ENCODE measurements around the gene LDHD. TPM values are rescaled to one million over a fixed set of nuclear protein-coding genes. Genes with fewer than 3 reads are reported as not detected.

Gene LDHD
- total RNA-seq, 6 donors from 2014 or later = 7.8 to 35.6 (median 16.8) TPM

GRCh38 chr16:75106351-75107274 lies 10.0 kb downstream of the LDHD start:
- no peak for ATAC-seq (ENCODE audit: low FRiP score in 2 of 2)
- DNase-seq = no peak
- Histone ChIP-seq H3K4me3 (no peak overlapping the region), H3K27me3 (no peaks in the 10 kb centered on the region), H3K36me3 (no peaks in the 10 kb centered on the region), H3K27ac (peak overlapping the region; percentile 70 to 90 (median 82)), H3K9me3 (no peaks in the 10 kb centered on the region), H3K4me1 (peaks cover 55 to 74% (median 72%) of the 10 kb centered on the region in 4 donors)
- no peak for TF ChIP-seq POLR2AphosphoS5 (IDR thresholded peaks at IDR 0.05)
- TF ChIP-seq EP300 (IDR thresholded peaks at IDR 0.05) = no peak
- TF ChIP-seq CTCF (IDR thresholded peaks at IDR 0.05) = no peak
- no peak for TF ChIP-seq POLR2A (IDR thresholded peaks at IDR 0.05)
- WGBS, 2 donors = 92 to 96% methylated on average over 17 to 20 of the region's 20 CpGs

GRCh38 chr16:75105306-75106061 lies 11.1 kb downstream of the LDHD start:
- Histone ChIP-seq H3K4me3 (no peak overlapping the region), H3K4me1 (peaks cover 43 to 64% (median 61%) of the 10 kb centered on the region in 4 donors), H3K27me3 (no peaks in the 10 kb centered on the region), H3K9me3 (no peaks in the 10 kb centered on the region), H3K27ac (peak overlapping the region; percentile 70 to 90 (median 82)), H3K36me3 (no peaks in the 10 kb centered on the region)
- WGBS, 2 donors = 41 to 43% methylated on average over 4 to 9 of the region's 10 CpGs
- TF ChIP-seq POLR2AphosphoS5 (IDR thresholded peaks at IDR 0.05) = peak in 1 of 2 donors; percentile 69
- no peak for TF ChIP-seq CTCF (IDR thresholded peaks at IDR 0.05)
- peak in 1 of 4 donors; percentile 15 for TF ChIP-seq POLR2A (IDR thresholded peaks at IDR 0.05)
- no peak for TF ChIP-seq EP300 (IDR thresholded peaks at IDR 0.05)
- DNase-seq (peak in 1 of 2 donors; percentile 72), ATAC-seq (ENCODE audit: low FRiP score in 2 of 2) (peak; percentile 37 to 62)

GRCh38 chr16:75104836-75105235 lies 11.7 kb downstream of the LDHD start:
- Histone ChIP-seq H3K9me3 (no peaks in the 10 kb centered on the region), H3K27ac (peak overlapping the region; percentile 70 to 90 (median 82)), H3K27me3 (no peaks in the 10 kb centered on the region), H3K4me1 (peaks cover 45 to 64% (median 61%) of the 10 kb centered on the region in 4 donors), H3K36me3 (no peaks in the 10 kb centered on the region), H3K4me3 (no peak overlapping the region)
- DNase-seq (no peak), ATAC-seq (ENCODE audit: low FRiP score in 2 of 2) (no peak)
- TF ChIP-seq CTCF (IDR thresholded peaks at IDR 0.05) (no peak), POLR2A (IDR thresholded peaks at IDR 0.05) (no peak), EP300 (IDR thresholded peaks at IDR 0.05) (no peak), POLR2AphosphoS5 (IDR thresholded peaks at IDR 0.05) (no peak)
- 86 to 93% methylated on average over 10 to 11 of the region's 11 CpGs for WGBS, 2 donors

GRCh38 chr16:75103994-75104393 lies 12.6 kb downstream of the LDHD start:
- H3K4me1 ChIP-seq = peaks cover 45 to 64% (median 61%) of the 10 kb centered on the region in 4 donors
- no peak for ATAC-seq (ENCODE audit: low FRiP score in 2 of 2)
- 94% methylated on average over 5 of the region's 5 CpGs for WGBS, 2 donors

GRCh38 chr16:75102595-75102994 lies 14.0 kb downstream of the LDHD start:
- no peak for DNase-seq
- 97% methylated on average over 9 of the region's 9 CpGs for WGBS, 2 donors
- Histone ChIP-seq H3K27ac (no peak overlapping the region), H3K4me1 (peaks cover 52 to 65% (median 61%) of the 10 kb centered on the region in 4 donors), H3K9me3 (no peaks in the 10 kb centered on the region), H3K27me3 (no peaks in the 10 kb centered on the region), H3K36me3 (no peaks in the 10 kb centered on the region), H3K4me3 (no peak overlapping the region)
- TF ChIP-seq CTCF (IDR thresholded peaks at IDR 0.05) = no peak
- TF ChIP-seq EP300 (IDR thresholded peaks at IDR 0.05) = no peak
- ATAC-seq (ENCODE audit: low FRiP score in 2 of 2) = no peak

More at GRCh38 chr16:75103994-75104393, 12.6 kb downstream of the LDHD start:
- no peaks in the 10 kb centered on the region for H3K36me3 ChIP-seq
- no peaks in the 10 kb centered on the region for H3K27me3 ChIP-seq
- H3K27ac ChIP-seq = peak overlapping the region in 2 of 4 donors; percentile 80 to 90
- TF ChIP-seq POLR2A (IDR thresholded peaks at IDR 0.05) = no peak
- no peak for TF ChIP-seq EP300 (IDR thresholded peaks at IDR 0.05)
- no peaks in the 10 kb centered on the region for H3K9me3 ChIP-seq
- H3K4me3 ChIP-seq = no peak overlapping the region
- no peak for DNase-seq

Data from upper lobe of left lung (tissue), 6 donors.